Trophoblast cell (in vitro differentiated cells and primary cell): ENCODE measurements around the gene MTHFD2L.

ENCODE experiments used
- DNase-seq, 2 donors: peaks; one replicate each; pipeline ENCODE4 v3.0.0-alpha.2; 2016
- H2AFZ ChIP-seq: 2 replicates; pipeline ENCODE4 v1.6.1; 2013; ENCODE audit warnings: low read length, moderate library complexity, mild to moderate bottlenecking; ENCODE audit not compliant: insufficient read depth, poor library complexity
- H2AK5ac ChIP-seq: 2 replicates; pipeline ENCODE4 v1.6.1; 2013; ENCODE audit warnings: mild to moderate bottlenecking, low read length
- H2BK120ac ChIP-seq: 2 replicates; pipeline ENCODE4 v1.6.1; 2013; ENCODE audit warnings: low read length, mild to moderate bottlenecking, moderate library complexity; ENCODE audit not compliant: insufficient read depth, poor library complexity
- H2BK12ac ChIP-seq: 2 replicates; pipeline ENCODE4 v1.6.1; 2013; ENCODE audit warnings: mild to moderate bottlenecking, low read length, moderate library complexity
- H2BK5ac ChIP-seq: 2 replicates; pipeline ENCODE4 v1.6.1; 2013; ENCODE audit warnings: low read length, low read depth, moderate library complexity, mild to moderate bottlenecking; ENCODE audit not compliant: poor library complexity
- H3K14ac ChIP-seq: 2 replicates; pipeline ENCODE4 v1.6.1; 2013; ENCODE audit warnings: mild to moderate bottlenecking, low read length
- H3K18ac ChIP-seq: 2 replicates; pipeline ENCODE4 v1.6.1; 2013; ENCODE audit warnings: mild to moderate bottlenecking, low read length
- H3K23ac ChIP-seq: 2 replicates; pipeline ENCODE4 v1.6.1; 2013; ENCODE audit warnings: low read length
- H3K27ac ChIP-seq: 2 replicates; pipeline ENCODE4 v1.5.1; 2013; ENCODE audit warnings: low read depth, mild to moderate bottlenecking, inconsistent platforms, low read length, moderate library complexity
- H3K27me3 ChIP-seq: 2 replicates; pipeline ENCODE4 v1.6.1; 2013; ENCODE audit warnings: inconsistent platforms, mild to moderate bottlenecking, low read length, moderate library complexity; ENCODE audit not compliant: insufficient read depth
- H3K36me3 ChIP-seq, 2 experiments: 1 replicate in 1 of 2; 2 replicates in 1 of 2; pipeline ENCODE4 v1.6.1; 2013; ENCODE audit warnings: low read length in 2 of 2, mild to moderate bottlenecking in 2 of 2, moderate library complexity in 1 of 2; ENCODE audit not compliant: insufficient read depth in 2 of 2, control insufficient read depth in 1 of 2
- H3K4ac ChIP-seq: 2 replicates; pipeline ENCODE4 v1.6.1; 2013; ENCODE audit warnings: low read depth, mild to moderate bottlenecking, low read length, moderate library complexity
- H3K4me1 ChIP-seq, 2 experiments: 1 replicate in 1 of 2; 2 replicates in 1 of 2; pipeline ENCODE4 v1.6.1; 2013; ENCODE audit warnings: low read length in 2 of 2, mild to moderate bottlenecking in 2 of 2, moderate library complexity in 1 of 2; ENCODE audit not compliant: insufficient read depth in 2 of 2, control insufficient read depth in 1 of 2
- H3K4me2 ChIP-seq: 2 replicates; pipeline ENCODE4 v1.6.1; 2013; ENCODE audit warnings: inconsistent platforms, mild to moderate bottlenecking, low read length, moderate library complexity
- H3K4me3 ChIP-seq: 2 replicates; pipeline ENCODE4 v1.5.1; 2013; ENCODE audit warnings: mild to moderate bottlenecking, low read depth, low read length, inconsistent platforms
- H3K79me1 ChIP-seq: one replicate; pipeline ENCODE4 v1.6.1; 2013; ENCODE audit warnings: low read length
- H3K79me2 ChIP-seq: 2 replicates; pipeline ENCODE4 v1.6.1; 2013; ENCODE audit warnings: low read length, mild to moderate bottlenecking; ENCODE audit not compliant: control insufficient read depth, insufficient read depth, poor library complexity
- H3K9ac ChIP-seq: 2 replicates; pipeline ENCODE4 v1.6.1; 2013; ENCODE audit warnings: mild to moderate bottlenecking, low read length
- H3K9me3 ChIP-seq: 2 replicates; pipeline ENCODE4 v1.6.1; 2013; ENCODE audit warnings: low read depth, mild to moderate bottlenecking, control low read depth, inconsistent platforms, low read length; ENCODE audit not compliant: insufficient read depth
- H4K12ac ChIP-seq: 2 replicates; pipeline ENCODE4 v1.6.1; 2013; ENCODE audit warnings: low read depth, mild to moderate bottlenecking, low read length, moderate library complexity
- H4K8ac ChIP-seq: 2 replicates; pipeline ENCODE4 v1.6.1; 2013; ENCODE audit warnings: low read depth, mild to moderate bottlenecking, low read length, moderate library complexity
- H4K91ac ChIP-seq: one replicate; pipeline ENCODE4 v1.6.1; 2013; ENCODE audit warnings: low read depth, mild to moderate bottlenecking, low read length, moderate library complexity
- WGBS: extraction: QIAGEN DNeasy Blood & Tissue Kit; methylation state at CpG from one replicate; pipeline ENCODE4 v1.1.7; 2013; ENCODE audit warnings: missing lambda C conversion rate; ENCODE audit not compliant: insufficient read length, insufficient coverage; ENCODE audit errors: extremely low coverage; 5-methylcytosine and 5-hydroxymethylcytosine counted together

MTHFD2L gene

DNA sequence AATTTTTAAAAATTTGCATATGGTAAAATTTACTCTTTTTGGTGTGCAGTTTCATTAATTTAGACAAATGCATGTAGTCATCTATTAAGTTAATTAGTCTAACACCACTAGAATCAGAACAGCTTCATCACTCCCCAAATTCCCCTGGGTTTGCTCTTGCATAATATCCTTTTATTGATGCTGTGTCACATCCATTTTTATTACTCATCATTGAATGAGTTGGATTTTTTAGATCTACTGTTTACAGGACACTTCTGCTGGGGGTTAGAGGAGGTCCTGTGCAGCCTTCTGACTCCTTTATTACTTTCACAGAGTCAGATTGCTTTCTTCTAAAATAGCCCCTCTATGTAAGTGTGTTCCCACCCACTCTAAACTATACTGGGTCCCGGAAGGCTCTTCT, 65.9 kb downstream of the MTHFD2L start:
- H3K79me1 ChIP-seq: no peaks in the 10 kb centered on the region
- H3K27me3 ChIP-seq: no peaks in the 10 kb centered on the region
- H4K12ac ChIP-seq: no peak overlapping the region
- H3K9me3 ChIP-seq: no peaks in the 10 kb centered on the region
- H2AK5ac ChIP-seq: no peak overlapping the region
- no peak overlapping the region for H2BK120ac ChIP-seq
- H3K36me3 ChIP-seq: no peaks in the 10 kb centered on the region
- no peak overlapping the region for H3K9ac ChIP-seq
- WGBS: no CpG with 5 or more reads among the region's 1 CpG
- DNase-seq: peak in 1 of 2 donors; percentile 10
- no peaks in the 10 kb centered on the region for H3K4me1 ChIP-seq
- H2BK12ac ChIP-seq: no peak overlapping the region
- H3K14ac ChIP-seq: no peak overlapping the region
- H3K4me3 ChIP-seq: no peak overlapping the region
- no peak overlapping the region for H4K91ac ChIP-seq
- H3K27ac ChIP-seq: no peak overlapping the region
- no peak overlapping the region for H4K8ac ChIP-seq
- no peak overlapping the region for H3K4me2 ChIP-seq
- H2AFZ ChIP-seq: no peak overlapping the region
- H3K23ac ChIP-seq: no peak overlapping the region
- H2BK5ac ChIP-seq: no peak overlapping the region
- no peak overlapping the region for H3K4ac ChIP-seq
- no peaks in the 10 kb centered on the region for H3K79me2 ChIP-seq
- no peak overlapping the region for H3K18ac ChIP-seq

DNA sequence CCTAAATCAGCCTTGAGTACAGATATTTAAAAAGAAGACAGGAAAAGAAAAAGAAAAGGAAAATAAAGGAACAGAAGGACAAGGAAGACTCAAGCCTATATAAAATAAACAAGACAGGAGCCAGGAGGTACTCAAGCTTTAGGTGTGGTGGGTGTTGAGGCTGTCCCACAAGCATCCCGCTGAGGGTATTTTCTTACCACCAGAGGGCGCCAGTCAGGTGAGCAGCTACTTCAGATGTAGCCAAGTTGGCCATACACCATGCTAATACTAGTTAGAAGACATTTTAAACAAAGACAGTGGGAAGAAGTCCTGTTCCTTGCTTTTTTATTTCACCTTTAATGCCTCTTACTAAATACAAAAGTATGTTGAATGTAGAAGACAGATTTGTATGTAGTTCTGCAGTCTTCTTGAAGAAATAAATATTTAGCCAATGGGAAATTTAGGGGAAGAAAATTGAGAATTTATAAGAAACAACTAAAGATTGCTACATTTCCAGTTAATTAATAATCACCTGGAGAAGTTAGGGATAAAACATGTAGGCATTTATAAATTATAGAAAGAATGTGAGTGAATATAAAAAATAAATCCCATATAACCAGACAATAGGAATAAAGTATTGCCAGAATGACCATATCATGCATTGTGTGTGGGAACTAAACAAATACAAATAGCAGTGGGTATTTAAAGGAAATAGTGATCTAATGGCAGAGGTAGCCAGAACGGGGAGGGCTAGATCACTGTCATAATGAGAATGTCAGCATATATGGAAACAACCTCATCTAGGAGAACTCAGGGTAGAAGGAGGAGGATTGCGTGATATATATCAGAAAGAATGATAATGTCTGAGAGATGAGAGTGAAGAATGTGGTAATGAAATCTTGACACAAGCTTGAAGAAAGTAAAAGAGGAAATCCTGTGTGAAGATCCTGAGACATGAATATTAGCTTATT, 71.0 kb downstream of the MTHFD2L start:
- no peak overlapping the region for H3K4me3 ChIP-seq
- no peak overlapping the region for H3K18ac ChIP-seq
- H3K9me3 ChIP-seq: no peaks in the 10 kb centered on the region
- no peaks in the 10 kb centered on the region for H3K4me1 ChIP-seq
- no peak overlapping the region for H4K12ac ChIP-seq
- no peaks in the 10 kb centered on the region for H3K27me3 ChIP-seq
- H3K27ac ChIP-seq: no peak overlapping the region
- no peak overlapping the region for H2AFZ ChIP-seq
- no peak overlapping the region for H3K4ac ChIP-seq
- no peak overlapping the region for H3K23ac ChIP-seq
- H3K9ac ChIP-seq: no peak overlapping the region
- H3K36me3 ChIP-seq: no peaks in the 10 kb centered on the region
- no peaks in the 10 kb centered on the region for H3K79me2 ChIP-seq
- H2BK5ac ChIP-seq: no peak overlapping the region
- DNase-seq: peak; percentile 77 to 93
- H2BK120ac ChIP-seq: no peak overlapping the region
- H3K4me2 ChIP-seq: no peak overlapping the region
- no peak overlapping the region for H2BK12ac ChIP-seq
- H3K79me1 ChIP-seq: no peaks in the 10 kb centered on the region
- no peak overlapping the region for H4K8ac ChIP-seq
- H3K14ac ChIP-seq: no peak overlapping the region
- no peak overlapping the region for H4K91ac ChIP-seq
- no CpG with 5 or more reads among the region's 4 CpGs for WGBS
- no peak overlapping the region for H2AK5ac ChIP-seq

DNA sequence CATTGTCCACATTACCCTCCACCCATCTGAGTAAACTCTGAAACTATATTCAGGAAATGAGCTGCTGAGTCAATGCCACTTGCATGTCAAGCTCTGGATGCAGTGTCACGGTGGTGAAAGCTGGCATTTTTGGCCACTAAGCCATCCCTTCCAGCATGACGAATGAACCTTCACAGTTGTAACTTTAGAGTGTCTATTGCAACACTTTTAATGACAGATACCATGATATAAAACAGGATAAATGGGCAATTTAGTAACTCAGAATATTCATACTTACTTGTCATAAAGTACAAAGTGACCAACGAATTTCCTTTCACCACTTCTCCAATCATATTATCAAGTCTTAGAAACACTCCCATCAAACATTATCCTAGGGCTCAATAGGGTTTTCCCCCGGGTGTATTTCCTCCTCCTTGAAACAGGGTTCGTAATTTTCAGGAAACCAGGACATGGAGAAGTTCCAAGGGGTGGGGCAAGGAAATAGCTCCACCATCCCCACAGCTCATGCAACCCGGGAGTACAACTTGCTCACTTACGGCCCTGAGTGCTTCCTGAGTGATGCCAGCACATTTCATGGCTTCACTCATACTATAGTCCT, 73.1 kb downstream of the MTHFD2L start:
- no CpG with 5 or more reads among the region's 7 CpGs for WGBS
- Histone ChIP-seq H2BK12ac (no peak overlapping the region), H3K23ac (no peak overlapping the region), H3K4ac (no peak overlapping the region), H2AK5ac (no peak overlapping the region), H2AFZ (no peak overlapping the region), H3K79me2 (no peaks in the 10 kb centered on the region), H2BK5ac (no peak overlapping the region), H3K4me2 (no peak overlapping the region), H4K91ac (no peak overlapping the region), H4K8ac (no peak overlapping the region), H3K18ac (no peak overlapping the region), H4K12ac (no peak overlapping the region), H2BK120ac (no peak overlapping the region), H3K14ac (no peak overlapping the region), H3K27me3 (no peaks in the 10 kb centered on the region), H3K4me3 (no peak overlapping the region), H3K36me3 (no peaks in the 10 kb centered on the region), H3K9ac (no peak overlapping the region), H3K79me1 (no peaks in the 10 kb centered on the region), H3K9me3 (no peaks in the 10 kb centered on the region), H3K27ac (no peak overlapping the region), H3K4me1 (no peaks in the 10 kb centered on the region)
- peak; percentile 48 to 63 for DNase-seq

DNA sequence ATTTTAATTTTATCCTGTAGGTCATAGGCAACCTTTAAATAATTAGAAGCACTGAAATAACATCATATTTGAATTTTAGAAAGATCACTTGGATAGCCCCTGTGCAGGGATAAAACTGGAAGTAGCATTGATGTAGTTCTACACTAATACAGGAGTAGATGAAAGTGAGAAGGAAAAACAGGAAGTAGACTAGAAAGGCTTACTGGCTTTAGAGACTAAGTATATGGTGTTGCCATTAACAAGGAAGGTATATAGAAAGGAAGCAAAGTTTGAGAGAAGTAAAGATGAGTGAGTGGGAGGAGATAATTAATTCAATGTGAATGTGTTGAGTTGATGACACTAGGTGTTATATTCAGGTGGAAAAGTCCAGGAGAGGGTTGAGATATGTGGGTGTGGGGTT, 77.2 kb downstream of the MTHFD2L start:
- no peak overlapping the region for H2BK5ac ChIP-seq
- H3K4me2 ChIP-seq: no peak overlapping the region
- H2BK12ac ChIP-seq: no peak overlapping the region
- H3K36me3 ChIP-seq: no peaks in the 10 kb centered on the region
- H3K4me1 ChIP-seq: no peaks in the 10 kb centered on the region
- H3K79me2 ChIP-seq: no peaks in the 10 kb centered on the region
- no peaks in the 10 kb centered on the region for H3K27me3 ChIP-seq
- H4K12ac ChIP-seq: no peak overlapping the region
- H3K9me3 ChIP-seq: no peaks in the 10 kb centered on the region
- H3K27ac ChIP-seq: no peak overlapping the region
- no peak overlapping the region for H3K18ac ChIP-seq
- no peak overlapping the region for H3K9ac ChIP-seq
- H4K91ac ChIP-seq: no peak overlapping the region
- no peak overlapping the region for H3K14ac ChIP-seq
- H3K4ac ChIP-seq: no peak overlapping the region
- no peak overlapping the region for H3K23ac ChIP-seq
- H3K4me3 ChIP-seq: no peak overlapping the region
- H2AFZ ChIP-seq: no peak overlapping the region
- H3K79me1 ChIP-seq: no peaks in the 10 kb centered on the region
- no peak overlapping the region for H2AK5ac ChIP-seq
- no peak overlapping the region for H4K8ac ChIP-seq
- H2BK120ac ChIP-seq: no peak overlapping the region
- DNase-seq: no peak
